GM12891 (cell line): ENCODE data around the gene OLFM1.

Experiments used
- POLR2A ChIP-seq: IDR thresholded peaks from 2 replicates; pipeline ENCODE4 v1.6.1; 2011; ENCODE audit warnings: low read depth, low read length, control low read depth
- POLR2AphosphoS5 ChIP-seq: IDR thresholded peaks from 2 replicates; pipeline ENCODE4 v1.6.1; 2011; ENCODE audit warnings: low read depth, low read length, control low read depth

GRCh38 chr9:135098400-135099105 is 11.1 kb downstream of the OLFM1 start:
- TF ChIP-seq POLR2AphosphoS5 (no peak), POLR2A (no peak)
